Activated T-cell treated with anti-CD3 and anti-CD28 coated beads, Interleukin-2, amount 50 U/mL, for 4 hours (primary cell): ENCODE results near the gene MYOF. TPM values are rescaled to one million over a fixed set of nuclear protein-coding genes. Genes with fewer than 3 reads are reported as not detected.

ENCODE experiments used
- ATAC-seq, 2 donors: fragments of 200-7000 bp; cut with Tn5 transposase; one replicate each; pipeline ENCODE4 v1.10.0; 2021
- DNase-seq: peaks from one replicate; pipeline ENCODE4 v3.0.0-alpha.2; 2020
- H3K27me3 Mint-ChIP-seq: one replicate; pipeline ENCODE4 v1.8.0; 2021; ENCODE audit warnings: low read depth, mixed read lengths
- H3K36me3 Mint-ChIP-seq: one replicate; pipeline ENCODE4 v1.8.0; 2022; ENCODE audit warnings: mixed read lengths; ENCODE audit not compliant: insufficient read depth
- H3K4me1 Mint-ChIP-seq: one replicate; pipeline ENCODE4 v1.8.0; 2021; ENCODE audit warnings: low read depth, mixed read lengths
- H3K4me3 Mint-ChIP-seq: one replicate; pipeline ENCODE4 v1.8.0; 2021; ENCODE audit warnings: mild to moderate bottlenecking, moderate library complexity, mixed read lengths
- H3K9me3 Mint-ChIP-seq: one replicate; pipeline ENCODE4 v1.8.0; 2021; ENCODE audit warnings: mixed read lengths
- total RNA-seq, 3 donors: library from RNA; stranded (reverse); gene quantifications; one replicate each; pipeline ENCODE4 v1.2.1, GENCODE V29; 2021

The MYOF gene
- total RNA-seq = 10 to 100 TPM; 39.2 to 65.4 (median 42.6) TPM

GRCh38 chr10:93482145-93482834 lies at the start of gene MYOF:
MYOF (minus strand) TSS chr10:93482334; CDS start chr10:93482194, 140 bp downstream.
- Mint-ChIP-seq H3K36me3 (no peaks in the 10 kb centered on the region), H3K4me1 (peaks cover 16% of the 10 kb centered on the region), H3K9me3 (no peaks in the 10 kb centered on the region), H3K4me3 (peak within 1 kb of the TSS; percentile 88), H3K27me3 (peaks cover 20% of the 10 kb centered on the region)
- ATAC-seq (peak; percentile 72 to 75), DNase-seq (peak; percentile 26)

- DNase-seq = no peak
These were observed 36.4 kb upstream of the MYOF start for GRCh38 chr10:93518531-93518930.

GRCh38 chr10:93516006-93516380 lies 33.9 kb upstream of the MYOF start:
- no peaks in the 10 kb centered on the region for H3K27me3 Mint-ChIP-seq

More at GRCh38 chr10:93518531-93518930, 36.4 kb upstream of the MYOF start:
- H3K4me1 Mint-ChIP-seq = no peaks in the 10 kb centered on the region
- no peaks in the 10 kb centered on the region for H3K36me3 Mint-ChIP-seq
- no peak overlapping the region for H3K4me3 Mint-ChIP-seq
- H3K9me3 Mint-ChIP-seq = no peaks in the 10 kb centered on the region
- ATAC-seq = no peak
- H3K27me3 Mint-ChIP-seq = no peaks in the 10 kb centered on the region

GRCh38 chr10:93515071-93516005 lies 33.2 kb upstream of the MYOF start:
- Mint-ChIP-seq H3K4me1 (peaks cover 6% of the 10 kb centered on the region), H3K27me3 (no peaks in the 10 kb centered on the region), H3K4me3 (no peak overlapping the region), H3K9me3 (no peaks in the 10 kb centered on the region), H3K36me3 (no peaks in the 10 kb centered on the region)
- DNase-seq = no peak
- no peak for ATAC-seq

More at GRCh38 chr10:93516006-93516380, 33.9 kb upstream of the MYOF start:
- Mint-ChIP-seq H3K4me3 (no peak overlapping the region), H3K36me3 (no peaks in the 10 kb centered on the region), H3K9me3 (no peaks in the 10 kb centered on the region), H3K4me1 (peaks cover 3% of the 10 kb centered on the region)
- ATAC-seq (no peak), DNase-seq (no peak)

- Mint-ChIP-seq H3K27me3 (no peaks in the 10 kb centered on the region), H3K36me3 (no peaks in the 10 kb centered on the region), H3K4me3 (no peak overlapping the region), H3K9me3 (no peaks in the 10 kb centered on the region), H3K4me1 (peaks cover 9% of the 10 kb centered on the region)
- ATAC-seq = no peak
- no peak for DNase-seq
These were observed 32.4 kb upstream of the MYOF start for GRCh38 chr10:93514521-93514920.

- no peaks in the 10 kb centered on the region for H3K9me3 Mint-ChIP-seq
- H3K4me1 Mint-ChIP-seq = peaks cover 13% of the 10 kb centered on the region
- H3K27me3 Mint-ChIP-seq = no peaks in the 10 kb centered on the region
- no peaks in the 10 kb centered on the region for H3K36me3 Mint-ChIP-seq
- no peak for DNase-seq
- ATAC-seq = no peak
- no peak overlapping the region for H3K4me3 Mint-ChIP-seq
These were observed 31.0 kb upstream of the MYOF start for GRCh38 chr10:93513091-93513490.

GRCh38 chr10:93512565-93512964 lies 30.4 kb upstream of the MYOF start:
- H3K27me3 Mint-ChIP-seq = no peaks in the 10 kb centered on the region
- DNase-seq (no peak), ATAC-seq (no peak)
- H3K4me1 Mint-ChIP-seq = peaks cover 16% of the 10 kb centered on the region
- no peaks in the 10 kb centered on the region for H3K36me3 Mint-ChIP-seq
- H3K4me3 Mint-ChIP-seq = no peak overlapping the region
- H3K9me3 Mint-ChIP-seq = no peaks in the 10 kb centered on the region

- DNase-seq = no peak
- Mint-ChIP-seq H3K4me3 (no peak overlapping the region), H3K9me3 (no peaks in the 10 kb centered on the region), H3K36me3 (no peaks in the 10 kb centered on the region), H3K4me1 (peaks cover 16% of the 10 kb centered on the region), H3K27me3 (no peaks in the 10 kb centered on the region)
- no peak for ATAC-seq
These were observed 27.7 kb upstream of the MYOF start for GRCh38 chr10:93509816-93510215.

GRCh38 chr10:93505075-93505474 lies 22.9 kb upstream of the MYOF start:
- H3K36me3 Mint-ChIP-seq = no peaks in the 10 kb centered on the region
- ATAC-seq = no peak
- no peak for DNase-seq
- no peaks in the 10 kb centered on the region for H3K27me3 Mint-ChIP-seq
- H3K9me3 Mint-ChIP-seq = no peaks in the 10 kb centered on the region
- H3K4me1 Mint-ChIP-seq = peaks cover 20% of the 10 kb centered on the region
- H3K4me3 Mint-ChIP-seq = no peak overlapping the region

GRCh38 chr10:93503075-93503474 lies 20.9 kb upstream of the MYOF start:
- DNase-seq = no peak
- H3K36me3 Mint-ChIP-seq = no peaks in the 10 kb centered on the region
- peaks cover 18% of the 10 kb centered on the region for H3K4me1 Mint-ChIP-seq
- peak; percentile 32 to 66 for ATAC-seq
- H3K9me3 Mint-ChIP-seq = no peaks in the 10 kb centered on the region
- no peaks in the 10 kb centered on the region for H3K27me3 Mint-ChIP-seq
- H3K4me3 Mint-ChIP-seq = peak overlapping the region; percentile 64

GRCh38 chr10:93501650-93502049 lies 19.5 kb upstream of the MYOF start:
- no peak overlapping the region for H3K4me3 Mint-ChIP-seq
- no peak for ATAC-seq
- no peaks in the 10 kb centered on the region for H3K9me3 Mint-ChIP-seq
- H3K4me1 Mint-ChIP-seq = peaks cover 26% of the 10 kb centered on the region
- no peaks in the 10 kb centered on the region for H3K36me3 Mint-ChIP-seq
- no peaks in the 10 kb centered on the region for H3K27me3 Mint-ChIP-seq
- DNase-seq = no peak

GRCh38 chr10:93498166-93498565 lies 16.0 kb upstream of the MYOF start:
- ATAC-seq = no peak
- Mint-ChIP-seq H3K4me1 (peaks cover 24% of the 10 kb centered on the region), H3K4me3 (peak overlapping the region; percentile 88), H3K36me3 (no peaks in the 10 kb centered on the region), H3K9me3 (no peaks in the 10 kb centered on the region), H3K27me3 (no peaks in the 10 kb centered on the region)
- no peak for DNase-seq

GRCh38 chr10:93496322-93497041 lies 14.3 kb upstream of the MYOF start, which contains the start of gene CEP55:
CEP55 (plus strand) TSS chr10:93496612; CDS start chr10:93500052, 3,440 bp downstream.
- Mint-ChIP-seq H3K36me3 (no peaks in the 10 kb centered on the region), H3K9me3 (no peaks in the 10 kb centered on the region), H3K27me3 (no peaks in the 10 kb centered on the region), H3K4me3 (peak within 1 kb of the TSS; percentile 88), H3K4me1 (peaks cover 19% of the 10 kb centered on the region)
- ATAC-seq = peak; percentile 100
- DNase-seq = peak; percentile 91

GRCh38 chr10:93495654-93496321 lies 13.7 kb upstream of the MYOF start:
- no peaks in the 10 kb centered on the region for H3K9me3 Mint-ChIP-seq
- DNase-seq (no peak), ATAC-seq (peak; percentile 19 to 28)
- H3K36me3 Mint-ChIP-seq = no peaks in the 10 kb centered on the region
- H3K4me3 Mint-ChIP-seq = peak overlapping the region; percentile 88
- H3K4me1 Mint-ChIP-seq = peaks cover 19% of the 10 kb centered on the region
- no peaks in the 10 kb centered on the region for H3K27me3 Mint-ChIP-seq
